Psoas muscle (tissue), 8 donors: Measurements from ENCODE around the gene DCDC1. TPM values are rescaled to one million over a fixed set of nuclear protein-coding genes. Genes with fewer than 3 reads are reported as not detected.

ENCODE experiments used
- ATAC-seq, 4 donors: fragments of 200-7000 bp; cut with Tn5 transposase; one replicate each; pipeline ENCODE4 v1.9.1; 2020; ENCODE audit warnings: moderate library complexity in 3 of 4, mild to moderate bottlenecking in 2 of 4
- DNase-seq, 2 donors: peaks; one replicate each; pipeline ENCODE4 v3.0.0-alpha.2; 2020
- H3K27ac ChIP-seq: fragments of 200-600 bp; one replicate; pipeline ENCODE4 v1.8.0; 2022
- H3K27me3 ChIP-seq, 3 donors: fragments of 200-600 bp in 1 of 3; one replicate each; pipeline versions ENCODE4 v1.6.1 to v1.8.0; 2013 to 2022; ENCODE audit warnings: low read length in 2 of 3, mild to moderate bottlenecking in 2 of 3, moderate library complexity in 1 of 3; ENCODE audit not compliant: insufficient read depth in 3 of 3
- H3K36me3 ChIP-seq, 2 donors: fragments of 200-600 bp in 1 of 2; one replicate each; pipeline versions ENCODE4 v1.6.1 to v1.8.0; 2013 to 2022; ENCODE audit warnings: low read depth in 1 of 2, mild to moderate bottlenecking in 1 of 2, moderate library complexity in 1 of 2; ENCODE audit not compliant: insufficient read depth in 1 of 2
- H3K4me1 ChIP-seq: fragments of 200-600 bp; one replicate; pipeline ENCODE4 v1.8.0; 2022
- H3K4me3 ChIP-seq: fragments of 200-600 bp; one replicate; pipeline ENCODE4 v1.8.0; 2022; ENCODE audit warnings: mild to moderate bottlenecking
- H3K9me3 ChIP-seq: fragments of 200-600 bp; one replicate; pipeline ENCODE4 v1.8.0; 2022
- WGBS, 3 donors: extraction: QIAGEN DNeasy Blood & Tissue Kit; methylation state at CpG; one replicate each; pipeline versions ENCODE4 v1.1.6 to v1.1.7; 2013; 5-methylcytosine and 5-hydroxymethylcytosine counted together
- intact Hi-C, 2 donors: fragments of 100-400 bp; cut with DNase I; formaldehyde crosslinking; loops; one replicate each; pipeline versions ENCODE4 v1.11.0 to v1.14.2; 2022
- polyA plus RNA-seq, 3 donors: library from polyadenylated mRNA; stranded (reverse); fragments of 200-250 nt; gene quantifications; one replicate each; pipeline ENCODE4 v1.2.3, GENCODE V29; 2013
- total RNA-seq, 4 donors: library from RNA; stranded (reverse); fragmentation: NEBNext Ultra II Directional in 2 of 4; extraction: Animal tissue kit (Norgen Biotek cat#: 25700) in 2 of 4; gene quantifications; one replicate each; pipeline versions ENCODE4 v1.2.1 to v1.2.4, GENCODE V29; 2021 to 2023
- TF ChIP-seq, protein P1 (sequence below): fragments of 200-600 bp; IDR thresholded peaks from one replicate; pipeline ENCODE4 v1.8.0; 2022; ENCODE audit warnings: antibody characterized with exemption
- donor health status: healthy with polysubstance abuse.
- donor health status: DM: no; HTN: no; CAD: no; lungs with moderate emphysema.
- donor health status: Bipolar disorder and iron deficiency.
- donor health status: healthy.
- donor health status: DM: yes; HTN: yes; CAD: no.
- donor health status: DM: no; HTN: no; CAD: no.
- donor health status: DM: no; HTN: no; CAD: no.
- donor health status: DM: yes; HTN: yes; CAD: no.

Gene DCDC1
- total and polyA plus RNA-seq, 7 donors = not detected

DNA sequence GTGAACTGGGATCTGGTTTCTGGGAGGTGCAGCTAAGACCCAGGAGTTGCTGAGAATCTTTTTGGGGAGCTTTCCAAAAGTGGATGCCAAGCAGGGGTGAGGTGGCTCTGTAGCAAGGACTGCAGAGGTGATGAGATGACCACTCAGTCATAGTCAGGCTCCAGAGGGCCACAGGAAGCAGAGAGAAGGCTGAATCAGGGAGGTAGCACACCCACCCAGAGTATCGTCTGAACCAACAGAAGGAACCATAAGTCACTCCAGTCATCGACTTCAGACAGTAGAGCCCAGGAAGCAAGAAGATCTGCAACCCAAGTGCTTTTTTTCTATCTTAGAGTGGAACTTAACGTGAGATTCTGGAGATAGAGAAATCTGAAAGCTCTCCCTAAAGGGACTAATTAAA lies 447.7 kb downstream of the DCDC1 start:
- peaks cover 0 to 4% (median 0%) of the 10 kb centered on the region in 3 donors for H3K27me3 ChIP-seq
- intact Hi-C loops = no loop called here
- no peak overlapping the region for H3K4me3 ChIP-seq
- H3K4me1 ChIP-seq = no peaks in the 10 kb centered on the region
- no peaks in the 10 kb centered on the region for H3K36me3 ChIP-seq
- no peak for ATAC-seq
- TF ChIP-seq, protein P1, sequence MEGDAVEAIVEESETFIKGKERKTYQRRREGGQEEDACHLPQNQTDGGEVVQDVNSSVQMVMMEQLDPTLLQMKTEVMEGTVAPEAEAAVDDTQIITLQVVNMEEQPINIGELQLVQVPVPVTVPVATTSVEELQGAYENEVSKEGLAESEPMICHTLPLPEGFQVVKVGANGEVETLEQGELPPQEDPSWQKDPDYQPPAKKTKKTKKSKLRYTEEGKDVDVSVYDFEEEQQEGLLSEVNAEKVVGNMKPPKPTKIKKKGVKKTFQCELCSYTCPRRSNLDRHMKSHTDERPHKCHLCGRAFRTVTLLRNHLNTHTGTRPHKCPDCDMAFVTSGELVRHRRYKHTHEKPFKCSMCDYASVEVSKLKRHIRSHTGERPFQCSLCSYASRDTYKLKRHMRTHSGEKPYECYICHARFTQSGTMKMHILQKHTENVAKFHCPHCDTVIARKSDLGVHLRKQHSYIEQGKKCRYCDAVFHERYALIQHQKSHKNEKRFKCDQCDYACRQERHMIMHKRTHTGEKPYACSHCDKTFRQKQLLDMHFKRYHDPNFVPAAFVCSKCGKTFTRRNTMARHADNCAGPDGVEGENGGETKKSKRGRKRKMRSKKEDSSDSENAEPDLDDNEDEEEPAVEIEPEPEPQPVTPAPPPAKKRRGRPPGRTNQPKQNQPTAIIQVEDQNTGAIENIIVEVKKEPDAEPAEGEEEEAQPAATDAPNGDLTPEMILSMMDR = no peak
- 33 to 39% (median 36%) methylated on average over 3 of the region's 3 CpGs for WGBS, 3 donors
- no peak for DNase-seq
- no peak overlapping the region for H3K27ac ChIP-seq
- H3K9me3 ChIP-seq = no peaks in the 10 kb centered on the region

DNA sequence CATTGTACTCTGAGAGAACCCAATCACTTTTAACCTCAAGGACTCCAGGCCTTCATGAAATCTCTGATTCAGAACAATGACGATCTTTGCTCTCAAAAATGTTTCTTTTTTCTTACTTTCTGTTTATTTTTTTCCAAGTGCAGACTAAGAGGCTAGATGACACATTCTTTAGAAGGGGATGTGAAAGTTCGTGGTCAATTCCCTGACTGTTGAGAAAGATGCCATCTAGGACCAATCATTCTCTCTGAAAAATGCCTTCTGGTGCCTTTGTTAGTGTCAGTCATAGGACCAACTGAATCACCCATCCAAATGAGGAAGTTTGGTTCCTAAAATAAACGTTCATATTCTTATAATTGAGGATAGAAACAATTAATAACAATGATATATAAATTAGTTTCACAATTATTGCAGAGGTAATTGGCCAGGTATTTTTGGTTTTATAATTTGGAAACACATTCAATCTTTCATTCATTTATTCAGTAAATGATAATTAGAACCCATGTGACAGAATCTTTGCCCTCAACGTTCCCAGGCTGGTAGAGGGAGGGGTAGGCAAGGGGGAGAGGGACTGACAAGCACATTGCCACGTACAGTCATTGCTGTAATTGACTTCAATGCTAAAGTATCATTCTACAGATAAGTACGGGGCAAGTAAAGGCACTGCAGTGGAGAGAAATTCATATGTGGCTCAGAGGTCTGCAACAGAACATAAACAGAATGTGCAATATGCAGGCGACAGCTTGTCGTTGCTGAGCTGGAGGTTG lies 450.0 kb downstream of the DCDC1 start:
- intact Hi-C loops = loop anchor here (5.0 to 10.0 kb wide), 2 partner anchors 572 to 795 kb away; no protein-coding TSS in a partner anchor
- 37 to 39% (median 38%) methylated on average over 8 of the region's 8 CpGs for WGBS, 3 donors
- no peak overlapping the region for H3K27ac ChIP-seq
- no peak for DNase-seq
- H3K4me1 ChIP-seq = no peaks in the 10 kb centered on the region
- no peaks in the 10 kb centered on the region for H3K36me3 ChIP-seq
- TF ChIP-seq, protein P1 = no peak
- no peak for ATAC-seq
- H3K27me3 ChIP-seq = peaks cover 0 to 4% (median 0%) of the 10 kb centered on the region in 3 donors
- H3K9me3 ChIP-seq = no peaks in the 10 kb centered on the region
- H3K4me3 ChIP-seq = no peak overlapping the region

DNA sequence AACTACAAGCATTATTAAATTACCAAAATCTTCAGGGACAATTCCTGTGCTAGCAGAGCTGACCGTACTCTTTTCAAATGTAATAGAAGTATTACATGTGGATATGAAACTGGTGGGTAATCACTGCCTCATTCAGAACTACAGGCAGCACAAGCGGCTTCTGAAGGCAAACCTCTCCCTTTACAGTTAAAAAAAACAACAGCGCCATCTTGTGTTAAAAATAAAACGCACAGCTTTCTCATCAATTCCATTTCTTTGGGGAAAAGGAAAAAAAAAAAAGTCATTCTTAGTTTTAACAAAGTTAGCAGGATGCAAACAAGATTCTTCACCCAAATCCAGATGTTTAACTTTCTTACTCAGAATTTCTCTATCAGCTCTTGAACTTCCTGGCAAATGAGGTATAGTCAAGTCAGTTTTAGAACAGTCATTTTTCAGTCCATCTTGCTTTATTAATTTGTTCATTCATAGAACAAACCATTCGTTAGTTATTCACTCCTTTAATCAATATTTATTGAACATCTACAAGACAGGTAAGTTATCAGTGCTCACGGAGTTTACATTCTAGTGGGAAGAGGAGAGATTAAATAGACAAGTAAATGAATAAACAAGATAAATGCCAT lies 451.6 kb downstream of the DCDC1 start:
- Histone ChIP-seq H3K4me1 (no peaks in the 10 kb centered on the region), H3K4me3 (no peak overlapping the region), H3K27me3 (peaks cover 0 to 4% (median 0%) of the 10 kb centered on the region in 3 donors), H3K27ac (no peak overlapping the region), H3K9me3 (no peaks in the 10 kb centered on the region), H3K36me3 (no peaks in the 10 kb centered on the region)
- ATAC-seq (peak in 1 of 4 donors; percentile 63), DNase-seq (no peak)
- TF ChIP-seq, protein P1 = peak; percentile 71
- whole genome bisulfite sequencing, 3 donors = 17 to 19% (median 18%) methylated on average over 6 of the region's 6 CpGs
- intact Hi-C loops = loop anchor here (5.0 to 10.0 kb wide), 2 partner anchors 571 to 793 kb away; no protein-coding TSS in a partner anchor

DNA sequence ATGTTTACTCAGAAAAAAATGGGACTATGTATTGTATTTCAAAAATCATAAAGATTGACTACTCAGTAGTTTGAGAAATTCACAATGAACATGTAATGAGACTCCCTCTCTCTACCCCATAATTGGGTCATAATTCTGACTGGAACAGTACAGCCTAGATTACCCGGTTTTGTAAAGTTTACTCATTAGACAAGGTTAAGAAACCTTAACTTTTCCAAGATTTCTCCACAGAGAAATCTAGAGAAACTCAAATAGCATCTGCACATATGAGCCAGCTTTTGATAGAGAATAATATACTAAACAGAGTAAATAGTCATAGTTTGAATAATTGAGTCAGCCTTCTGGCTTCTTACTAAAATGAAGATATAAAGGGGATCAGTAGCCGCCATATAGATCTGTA lies 452.3 kb downstream of the DCDC1 start:
- intact Hi-C loops = loop anchor here (5.0 to 10.0 kb wide), 2 partner anchors 570 to 792 kb away; no protein-coding TSS in a partner anchor
- WGBS, 3 donors = 60 to 76% (median 68%) methylated on average over 2 of the region's 2 CpGs
- ATAC-seq (no peak), DNase-seq (no peak)
- H3K27ac ChIP-seq = no peak overlapping the region
- TF ChIP-seq, protein P1 = no peak
- H3K4me3 ChIP-seq = no peak overlapping the region
- no peaks in the 10 kb centered on the region for H3K4me1 ChIP-seq
- H3K9me3 ChIP-seq = no peaks in the 10 kb centered on the region
- no peaks in the 10 kb centered on the region for H3K36me3 ChIP-seq
- peaks cover 0 to 4% (median 0%) of the 10 kb centered on the region in 3 donors for H3K27me3 ChIP-seq
